SIG-M5 treated with dmso at 0.1 percent for 504 hours (cell line): ENCODE results near the gene MTUS2.
"Not testable (repeated sequence)": the region's sequence is repeated elsewhere in the genome, so short reads cannot be mapped to it uniquely, and the experiment has no call there.

Experiments used
- DNase-seq: peaks from one replicate; lab custom pipeline; 2025; ENCODE audit not compliant: unreplicated experiment; lab: John Stamatoyannopoulos, UW

MTUS2 gene

GRCh38 chr13:29294821-29295220, 474.7 kb downstream of the MTUS2 start:
- no peak for DNase-seq

- no peak for DNase-seq
Measured at GRCh38 chr13:29301027-29301426, 480.9 kb downstream of the MTUS2 start.

GRCh38 chr13:29304148-29304547, 484.0 kb downstream of the MTUS2 start:
- no peak for DNase-seq

- no peak for DNase-seq
Measured at GRCh38 chr13:29310806-29311205, 490.7 kb downstream of the MTUS2 start.

DNA sequence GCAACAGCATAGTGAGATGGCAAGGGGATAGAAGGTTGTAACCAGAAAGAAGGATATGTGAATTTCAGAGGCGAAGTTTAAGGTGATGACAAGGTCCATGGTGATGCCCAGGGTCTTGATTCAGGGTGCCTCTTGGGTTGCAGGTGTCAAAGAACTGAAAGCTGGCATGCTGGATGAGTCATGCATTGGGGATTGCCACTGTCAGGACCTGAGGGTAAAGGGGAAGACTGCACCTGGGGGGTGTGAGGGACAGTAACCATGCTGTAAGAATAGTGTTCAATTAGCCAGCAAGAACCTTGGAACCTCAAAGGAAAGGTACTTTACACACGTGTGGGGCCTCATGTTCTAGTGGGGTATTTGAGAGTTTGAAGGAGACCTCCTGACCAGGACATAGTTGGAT, 495.7 kb downstream of the MTUS2 start:
- DNase-seq, result no peak

- no peak for DNase-seq
Measured at GRCh38 chr13:29317828-29318227, 497.7 kb downstream of the MTUS2 start.

DNA sequence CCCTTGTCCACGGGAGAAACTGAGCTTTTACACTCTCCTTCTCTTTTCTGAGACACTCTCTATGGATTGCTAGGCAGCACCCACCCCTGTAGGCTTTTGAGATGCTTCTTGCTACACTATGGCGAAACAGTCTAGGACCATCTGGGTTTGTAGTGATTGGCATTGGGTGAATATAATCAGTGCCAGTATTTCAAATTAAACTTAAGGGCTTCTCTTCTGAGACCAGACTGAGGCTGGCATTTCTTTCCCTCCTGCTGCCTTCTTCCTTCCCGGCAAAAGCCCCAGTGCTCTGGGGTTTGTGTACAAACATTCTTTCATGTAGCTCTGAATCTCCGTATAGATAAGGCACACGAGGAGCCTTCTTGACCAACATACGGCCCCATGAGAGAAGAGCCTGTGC, 498.6 kb downstream of the MTUS2 start:
- DNase-seq, result no peak

GRCh38 chr13:29319451-29319850, 499.3 kb downstream of the MTUS2 start:
- DNase-seq, result no peak

DNA sequence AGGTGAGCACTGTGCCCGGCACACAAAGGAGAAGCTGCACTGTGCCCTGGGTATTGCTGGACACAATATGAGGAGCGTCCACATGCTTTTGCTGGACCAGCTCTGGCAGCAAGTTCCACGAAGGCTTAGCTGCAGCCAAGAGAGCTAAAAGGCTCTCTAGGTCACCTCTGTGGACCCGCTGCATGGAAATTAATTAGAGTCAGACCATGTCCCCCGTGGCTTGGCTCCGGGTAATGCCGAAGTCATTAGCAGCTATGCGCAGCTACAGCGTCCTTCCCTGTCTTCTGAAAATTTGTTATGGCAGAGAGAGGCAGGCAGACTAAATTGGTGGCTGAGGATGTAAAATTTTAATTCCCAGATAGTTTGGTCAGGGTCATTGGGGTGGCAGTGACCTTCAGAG, 503.8 kb downstream of the MTUS2 start:
- no peak for DNase-seq

- DNase-seq, result no peak
Measured at GRCh38 chr13:29324601-29325000, 504.5 kb downstream of the MTUS2 start.

GRCh38 chr13:29328501-29328900, 508.4 kb downstream of the MTUS2 start:
- no peak for DNase-seq

DNA sequence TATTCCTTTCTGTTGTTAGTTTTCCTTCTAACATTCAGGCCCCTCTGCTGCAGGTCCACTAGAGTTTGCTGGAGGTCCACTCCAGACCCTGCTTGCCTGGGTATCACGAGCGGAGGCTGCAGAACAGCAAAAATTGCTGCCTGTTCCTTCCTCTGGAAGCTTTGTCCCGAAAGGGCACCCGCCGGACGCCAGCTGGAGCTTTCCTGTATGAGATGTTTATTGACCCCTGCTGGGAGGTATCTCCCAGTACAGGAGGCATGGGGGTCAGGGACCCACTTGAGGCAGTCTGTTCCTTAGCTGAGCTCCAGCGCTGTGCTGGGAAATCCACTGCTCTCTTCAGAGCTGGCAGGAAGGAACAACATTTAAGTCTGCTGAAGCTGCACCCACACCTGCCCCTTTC, 516.2 kb downstream of the MTUS2 start:
- no peak for DNase-seq

DNA sequence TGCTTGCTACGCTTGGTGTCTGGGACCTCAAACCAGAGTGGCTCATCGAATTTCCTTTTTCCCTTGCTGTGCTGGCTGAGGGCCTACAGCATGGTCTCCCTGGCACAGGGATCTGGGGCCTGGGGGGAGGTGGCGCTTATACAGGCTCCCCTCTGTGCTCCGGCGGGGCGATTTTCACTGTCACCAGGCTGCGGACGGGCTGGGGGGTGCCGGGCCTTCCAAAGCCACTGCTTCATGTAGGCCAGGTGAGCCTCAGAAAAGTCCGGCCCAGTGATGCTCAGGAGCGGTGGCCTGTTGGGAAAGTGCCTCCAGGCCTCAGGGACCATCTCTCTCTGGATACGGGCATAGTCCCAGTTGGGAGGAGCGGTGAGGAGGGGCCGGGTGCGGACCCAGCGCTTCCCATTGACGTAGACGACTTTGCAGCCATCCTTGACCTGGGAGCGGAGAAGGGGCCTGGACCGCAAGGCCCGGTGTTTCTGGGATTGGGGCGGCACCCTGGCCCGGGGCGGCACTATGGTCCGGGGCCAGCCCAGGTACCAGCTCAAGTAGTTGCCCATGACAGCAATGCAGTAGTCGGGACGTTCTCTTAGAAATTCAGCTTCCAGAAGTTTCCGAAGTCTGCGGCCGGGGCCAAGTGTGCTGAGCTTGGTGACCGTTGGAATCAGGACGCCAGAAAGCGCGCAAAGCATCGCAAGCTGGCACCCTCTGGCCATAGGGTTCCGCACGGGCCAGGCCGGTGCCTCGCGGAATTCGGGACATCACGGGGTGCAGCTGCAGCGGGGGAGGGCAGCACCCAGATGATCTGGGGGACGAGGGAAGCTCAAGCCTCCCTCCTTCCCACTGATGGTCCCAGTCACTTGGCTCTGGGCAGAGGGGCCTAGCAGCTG, 519.5 kb downstream of the MTUS2 start:
- DNase-seq, result no peak

DNA sequence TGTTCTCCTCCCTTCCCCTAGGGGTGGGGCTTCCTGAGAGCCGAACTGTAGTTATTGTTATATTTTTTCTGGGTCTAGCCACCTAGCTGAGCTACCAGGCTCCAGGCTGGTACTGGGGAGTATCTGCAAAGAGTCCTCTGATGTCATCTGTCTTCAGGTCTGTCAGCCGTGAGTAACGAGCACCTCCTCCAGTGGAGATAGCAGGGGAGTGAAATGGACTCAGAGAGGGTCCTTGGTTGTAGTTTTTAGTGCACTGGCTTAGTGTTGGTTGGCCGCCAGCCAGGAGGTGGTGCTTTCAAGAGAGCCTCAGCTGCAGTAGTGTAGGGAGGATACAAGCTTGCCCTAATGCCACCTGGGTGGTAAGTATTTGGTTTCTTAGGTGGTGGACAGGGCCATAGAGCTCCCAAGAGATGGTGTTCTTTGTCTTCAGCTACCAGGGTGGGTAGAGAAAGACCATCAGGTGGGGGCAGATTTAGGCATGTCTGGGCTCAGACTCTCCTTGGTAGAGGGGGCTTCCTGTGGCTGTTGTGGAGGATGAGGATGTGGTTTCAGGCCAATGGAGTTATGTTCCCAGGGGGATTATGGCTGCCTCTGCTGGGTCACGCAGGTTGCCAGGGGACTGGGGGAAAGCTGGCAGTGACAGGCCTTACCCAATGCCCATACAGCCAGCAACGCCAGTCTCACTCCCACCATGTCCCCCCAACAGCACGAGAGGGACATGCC, 525.9 kb downstream of the MTUS2 start:
- DNase-seq, result not testable (repeated sequence)

DNA sequence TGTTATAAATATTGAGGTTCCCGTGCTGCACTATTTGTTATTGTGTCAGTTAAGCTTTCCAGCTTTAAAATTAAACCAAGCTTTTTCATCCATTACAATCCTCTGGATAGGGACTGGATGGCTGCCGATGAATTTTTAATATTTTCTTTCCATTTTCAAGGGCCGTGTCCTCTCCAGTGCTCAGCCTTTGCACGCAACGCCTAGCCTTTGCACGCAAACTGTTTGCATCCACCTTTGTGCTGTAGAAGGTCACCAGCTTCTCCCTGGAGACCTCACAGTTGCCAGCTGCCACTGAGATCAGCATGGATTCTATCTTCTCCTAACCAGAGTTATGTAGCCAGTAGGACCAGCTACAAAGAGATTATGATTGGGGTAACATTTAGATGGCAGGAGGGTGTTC, 534.9 kb downstream of the MTUS2 start:
- no peak for DNase-seq

DNA sequence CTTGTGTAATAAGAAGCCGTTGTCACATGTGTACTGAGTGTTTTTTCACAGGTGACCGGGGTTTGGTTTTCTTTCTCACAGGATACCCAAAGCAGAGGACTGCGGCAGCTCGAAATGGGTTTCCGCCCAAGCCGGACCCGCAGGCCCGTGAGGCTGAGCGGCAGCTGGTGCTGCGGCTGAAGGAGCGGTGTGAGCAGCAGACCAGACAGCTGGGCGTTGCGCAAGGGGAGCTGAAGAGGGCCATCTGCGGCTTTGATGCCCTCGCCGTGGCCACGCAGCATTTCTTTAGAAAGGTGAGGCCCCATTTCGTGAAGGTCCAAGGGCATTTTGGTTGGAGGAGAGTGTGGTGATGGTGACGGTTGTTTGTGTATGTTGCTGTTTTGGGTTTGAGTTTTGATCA, 539.0 kb downstream of the MTUS2 start:
- DNase-seq, result no peak

DNA sequence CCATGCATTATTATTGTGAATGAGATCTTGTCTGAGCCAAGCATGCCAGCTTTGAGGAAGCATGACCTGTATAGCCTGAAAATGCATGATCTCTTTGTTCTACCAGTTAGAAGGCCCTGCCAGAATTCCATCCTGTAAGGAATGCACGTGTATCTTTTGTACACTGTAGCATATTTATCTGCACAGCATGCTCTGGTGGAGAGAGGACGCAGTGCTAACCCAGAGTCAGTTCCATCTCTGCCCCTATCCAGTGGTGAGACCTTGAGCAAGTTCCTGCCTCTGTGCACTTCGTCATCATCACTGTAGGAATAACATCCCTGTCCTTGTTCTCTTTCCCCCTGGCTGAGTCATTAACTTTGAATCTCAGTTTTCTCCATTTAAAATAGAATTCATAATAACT, 541.6 kb downstream of the MTUS2 start:
- no peak for DNase-seq

- peak; percentile 63 for DNase-seq
Measured at GRCh38 chr13:29362849-29363604, 542.9 kb downstream of the MTUS2 start.

- DNase-seq, result peak; percentile 84
Measured at GRCh38 chr13:29369060-29369743, 549.1 kb downstream of the MTUS2 start.

- no peak for DNase-seq
Measured at GRCh38 chr13:29379281-29379680, 559.1 kb downstream of the MTUS2 start.

DNA sequence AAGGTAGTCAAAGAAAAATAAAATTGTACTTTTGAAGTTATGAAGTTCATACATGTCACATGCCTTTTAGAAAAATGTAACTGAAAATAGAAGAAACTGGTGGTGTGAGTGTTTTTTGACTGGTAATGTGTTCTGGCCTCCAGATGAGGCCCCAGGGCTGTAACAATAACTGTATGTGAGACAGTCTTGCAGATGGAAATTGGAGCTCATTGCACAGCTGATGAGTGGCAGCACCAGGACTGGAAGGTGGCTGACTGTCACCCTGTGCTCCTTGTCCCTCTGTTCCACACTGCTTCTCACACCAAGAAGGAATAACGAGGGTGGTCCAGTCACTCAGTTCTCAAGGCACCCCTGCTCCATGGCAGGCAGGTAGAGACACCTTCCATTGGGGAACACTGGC, 559.7 kb downstream of the MTUS2 start:
- DNase-seq, result no peak
